Aorta (tissue), 5 donors: ENCODE results near the gene KANSL1L. TPM values are rescaled to one million over a fixed set of nuclear protein-coding genes. Genes with fewer than 3 reads are reported as not detected.

ENCODE experiments used
- ATAC-seq: fragments of 200-7000 bp; cut with Tn5 transposase; one replicate; pipeline ENCODE4 v1.9.1; 2022; ENCODE audit warnings: moderate library complexity; ENCODE audit not compliant: low FRiP score
- DNase-seq, 2 donors: peaks; one replicate each; pipeline ENCODE4 v3.0.0-alpha.2; 2020
- H3K27ac ChIP-seq, 2 donors: one replicate each; pipeline ENCODE4 v1.5.1; 2013; ENCODE audit warnings: low read length in 2 of 2, mild to moderate bottlenecking in 2 of 2, moderate library complexity in 2 of 2, control low read depth in 1 of 2, inconsistent platforms in 1 of 2, low read depth in 1 of 2
- H3K27me3 ChIP-seq, 2 donors: one replicate each; pipeline ENCODE4 v1.6.1; 2013; ENCODE audit warnings: control low read depth in 1 of 2, low read length in 1 of 2, mild to moderate bottlenecking in 1 of 2, moderate library complexity in 1 of 2; ENCODE audit not compliant: insufficient read depth in 2 of 2, control insufficient read depth in 1 of 2
- H3K36me3 ChIP-seq, 2 donors: one replicate each; pipeline ENCODE4 v1.6.1; 2013; ENCODE audit warnings: control low read depth in 1 of 2, low read length in 1 of 2, mild to moderate bottlenecking in 1 of 2; ENCODE audit not compliant: insufficient read depth in 2 of 2, control insufficient read depth in 1 of 2
- H3K4me1 ChIP-seq, 2 donors: one replicate each; pipeline ENCODE4 v1.6.1; 2013; ENCODE audit warnings: low read length in 2 of 2, control low read depth in 1 of 2, mild to moderate bottlenecking in 1 of 2, moderate library complexity in 1 of 2; ENCODE audit not compliant: insufficient read depth in 2 of 2, control insufficient read depth in 1 of 2
- H3K4me3 ChIP-seq, 2 donors: one replicate each; pipeline ENCODE4 v1.5.1; 2013; ENCODE audit warnings: low read length in 2 of 2, control low read depth in 1 of 2, mild to moderate bottlenecking in 1 of 2
- H3K9me3 ChIP-seq: one replicate; pipeline ENCODE4 v1.6.1; 2013; ENCODE audit warnings: mild to moderate bottlenecking, low read length; ENCODE audit not compliant: control insufficient read depth
- WGBS, 2 donors: extraction: QIAGEN DNeasy Blood & Tissue Kit; methylation state at CpG; one replicate each; pipeline ENCODE4 v1.1.7; 2013; 5-methylcytosine and 5-hydroxymethylcytosine counted together
- intact Hi-C, 2 donors: fragments of 100-400 bp; cut with DNase I; formaldehyde crosslinking; loops; one replicate each; pipeline versions ENCODE4 v1.14.2 to v1.15.0; 2022
- polyA plus RNA-seq, 2 donors: library from polyadenylated mRNA; stranded (reverse); fragments of 200-250 nt; gene quantifications; one replicate each; pipeline ENCODE4 v1.2.3, GENCODE V29; 2013
- total RNA-seq, 2 donors: library from RNA; stranded (reverse); fragmentation: NEBNext Ultra II Directional; extraction: Animal tissue kit (Norgen Biotek cat#: 25700); gene quantifications; one replicate each; pipeline ENCODE4 v1.2.1, GENCODE V29; 2021
- donor health status: healthy with polysubstance abuse.
- donor health status: Bipolar disorder and iron deficiency.
- donor health status: DM: no; HTN: no; CAD: no.
- donor health status: DM: no; HTN: no; CAD: no.
- donor health status: DM: yes; HTN: yes; CAD: no.

Gene KANSL1L
- total and polyA plus RNA-seq, 4 donors: 8.1 to 44.1 (median 29.4) TPM

GRCh38 chr2:210086292-210086691 lies 84.9 kb downstream of the KANSL1L start:
- Histone ChIP-seq H3K36me3 (peaks cover 0 to 6% of the 10 kb centered on the region in 2 donors), H3K4me3 (no peak overlapping the region), H3K27ac (no peak overlapping the region), H3K27me3 (no peaks in the 10 kb centered on the region), H3K4me1 (no peaks in the 10 kb centered on the region), H3K9me3 (no peaks in the 10 kb centered on the region)
- no peak for DNase-seq
- ATAC-seq: no peak
- intact Hi-C loops: no loop called here
- WGBS, 2 donors: 2 to 6% methylated on average over 1 of the region's 1 CpG

- DNase-seq (no peak), ATAC-seq (no peak)
- Histone ChIP-seq H3K36me3 (peaks cover 0 to 3% of the 10 kb centered on the region in 2 donors), H3K9me3 (no peaks in the 10 kb centered on the region), H3K27ac (no peak overlapping the region), H3K27me3 (no peaks in the 10 kb centered on the region), H3K4me1 (no peaks in the 10 kb centered on the region), H3K4me3 (no peak overlapping the region)
- intact Hi-C loops: loop anchor here in 1 of 2 donors (5.0 kb wide), 1 partner anchor 124 kb away; no protein-coding TSS in a partner anchor
- WGBS, 2 donors: 13 to 14% methylated on average over 2 of the region's 2 CpGs
Observed at GRCh38 chr2:210072922-210073509, 98.2 kb downstream of the KANSL1L start.

DNA sequence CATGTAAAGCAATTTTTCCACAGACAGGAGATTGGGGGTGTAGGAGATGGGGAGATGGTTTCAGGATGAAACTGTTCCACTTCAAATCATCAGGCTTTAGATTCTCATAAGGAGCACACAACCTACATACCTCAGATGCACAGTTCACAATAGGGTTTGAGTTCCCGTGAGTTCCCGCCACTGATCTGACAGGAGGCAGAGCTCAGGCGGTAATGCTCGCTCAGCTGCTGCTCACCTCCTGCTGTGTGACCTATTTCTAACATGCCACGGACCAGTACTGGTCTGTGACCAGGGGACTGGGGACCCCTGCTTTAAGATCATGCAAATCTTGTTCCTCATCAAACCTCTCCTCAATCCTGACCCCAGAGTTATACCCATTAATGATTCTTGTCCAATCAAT lies 98.7 kb downstream of the KANSL1L start:
- H3K4me1 ChIP-seq: no peaks in the 10 kb centered on the region
- no peaks in the 10 kb centered on the region for H3K9me3 ChIP-seq
- peaks cover 0 to 3% of the 10 kb centered on the region in 2 donors for H3K36me3 ChIP-seq
- intact Hi-C loops: loop anchor here in 1 of 2 donors (5.0 kb wide), 1 partner anchor 125 kb away; no protein-coding TSS in a partner anchor
- DNase-seq: no peak
- WGBS, 2 donors: 84 to 86% methylated on average over 5 of the region's 5 CpGs
- H3K27ac ChIP-seq: no peak overlapping the region
- no peak overlapping the region for H3K4me3 ChIP-seq
- no peak for ATAC-seq
- H3K27me3 ChIP-seq: no peaks in the 10 kb centered on the region

DNA sequence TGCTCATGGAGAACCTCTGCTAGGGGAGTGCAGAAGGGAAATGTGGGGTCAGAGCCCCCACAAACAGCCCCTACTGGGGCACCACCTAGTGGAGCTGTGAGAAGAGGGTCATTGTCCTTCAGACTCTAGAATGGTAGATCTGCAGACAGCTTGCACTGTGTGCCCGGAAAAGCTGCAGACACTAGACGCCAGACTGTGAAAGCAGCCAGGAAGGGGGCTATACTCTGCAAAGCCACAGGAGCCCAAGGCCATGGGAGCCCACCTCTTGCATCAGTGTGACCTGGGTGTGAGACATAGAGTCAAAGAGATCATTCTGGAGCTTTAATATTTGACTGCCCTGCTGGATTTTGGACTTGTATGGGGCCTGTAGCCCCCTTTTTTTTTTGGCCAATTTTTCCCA lies 107.9 kb downstream of the KANSL1L start:
- H3K4me1 ChIP-seq: no peaks in the 10 kb centered on the region
- intact Hi-C loops: no loop called here
- ATAC-seq: no peak
- 95 to 97% methylated on average over 2 of the region's 2 CpGs for WGBS, 2 donors
- no peak overlapping the region for H3K27ac ChIP-seq
- H3K4me3 ChIP-seq: no peak overlapping the region
- no peak for DNase-seq
- H3K36me3 ChIP-seq: peaks cover 0 to 2% of the 10 kb centered on the region in 2 donors
- no peaks in the 10 kb centered on the region for H3K9me3 ChIP-seq
- H3K27me3 ChIP-seq: no peaks in the 10 kb centered on the region

- intact Hi-C loops: no loop called here
- no peak overlapping the region for H3K4me3 ChIP-seq
- ATAC-seq: no peak
- 94 to 98% methylated on average over 3 of the region's 3 CpGs for WGBS, 2 donors
- no peaks in the 10 kb centered on the region for H3K27me3 ChIP-seq
- no peak for DNase-seq
- no peaks in the 10 kb centered on the region for H3K9me3 ChIP-seq
- no peaks in the 10 kb centered on the region for H3K4me1 ChIP-seq
- no peak overlapping the region for H3K27ac ChIP-seq
- H3K36me3 ChIP-seq: no peaks in the 10 kb centered on the region
Observed at GRCh38 chr2:210055825-210056224, 115.4 kb downstream of the KANSL1L start.

GRCh38 chr2:210054696-210055095 lies 116.5 kb downstream of the KANSL1L start:
- intact Hi-C loops: no loop called here
- WGBS, 2 donors: 96 to 100% methylated on average over 1 of the region's 1 CpG
- Histone ChIP-seq H3K4me3 (no peak overlapping the region), H3K27ac (no peak overlapping the region), H3K36me3 (no peaks in the 10 kb centered on the region), H3K9me3 (no peaks in the 10 kb centered on the region), H3K4me1 (no peaks in the 10 kb centered on the region), H3K27me3 (no peaks in the 10 kb centered on the region)
- DNase-seq (no peak), ATAC-seq (no peak)

DNA sequence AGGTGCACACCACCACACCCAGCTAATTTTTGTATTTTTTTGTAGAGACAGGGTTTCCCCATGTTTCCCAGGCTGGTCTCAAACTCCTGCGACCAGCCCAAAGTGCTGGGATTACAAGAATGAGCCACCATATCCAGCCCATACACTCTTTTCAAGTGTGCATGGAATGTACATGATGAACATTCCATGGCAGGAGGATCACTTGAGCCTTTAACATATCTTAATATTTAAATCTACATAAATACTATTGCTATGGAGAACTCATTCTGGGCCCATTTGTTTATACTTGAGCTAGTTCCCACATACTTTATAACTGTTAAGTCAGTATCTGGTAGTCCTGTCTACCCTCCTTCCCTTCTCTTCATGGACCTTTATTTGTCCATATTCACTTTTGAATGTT lies 120.3 kb downstream of the KANSL1L start:
- no peaks in the 10 kb centered on the region for H3K4me1 ChIP-seq
- H3K9me3 ChIP-seq: peaks cover 2% of the 10 kb centered on the region
- intact Hi-C loops: no loop called here
- H3K27ac ChIP-seq: no peak overlapping the region
- peaks cover 2 to 4% of the 10 kb centered on the region in 2 donors for H3K36me3 ChIP-seq
- H3K27me3 ChIP-seq: no peaks in the 10 kb centered on the region
- WGBS, 2 donors: 90 to 95% methylated on average over 1 of the region's 1 CpG
- no peak for ATAC-seq
- no peak overlapping the region for H3K4me3 ChIP-seq
- DNase-seq: no peak

GRCh38 chr2:210049831-210050230 lies 121.4 kb downstream of the KANSL1L start:
- 11 to 49% methylated on average over 1 of the region's 1 CpG for WGBS, 2 donors
- Histone ChIP-seq H3K4me1 (no peaks in the 10 kb centered on the region), H3K36me3 (peaks cover 2 to 4% of the 10 kb centered on the region in 2 donors), H3K9me3 (peaks cover 2% of the 10 kb centered on the region), H3K4me3 (no peak overlapping the region), H3K27me3 (no peaks in the 10 kb centered on the region), H3K27ac (no peak overlapping the region)
- intact Hi-C loops: no loop called here
- ATAC-seq (no peak), DNase-seq (no peak)

DNA sequence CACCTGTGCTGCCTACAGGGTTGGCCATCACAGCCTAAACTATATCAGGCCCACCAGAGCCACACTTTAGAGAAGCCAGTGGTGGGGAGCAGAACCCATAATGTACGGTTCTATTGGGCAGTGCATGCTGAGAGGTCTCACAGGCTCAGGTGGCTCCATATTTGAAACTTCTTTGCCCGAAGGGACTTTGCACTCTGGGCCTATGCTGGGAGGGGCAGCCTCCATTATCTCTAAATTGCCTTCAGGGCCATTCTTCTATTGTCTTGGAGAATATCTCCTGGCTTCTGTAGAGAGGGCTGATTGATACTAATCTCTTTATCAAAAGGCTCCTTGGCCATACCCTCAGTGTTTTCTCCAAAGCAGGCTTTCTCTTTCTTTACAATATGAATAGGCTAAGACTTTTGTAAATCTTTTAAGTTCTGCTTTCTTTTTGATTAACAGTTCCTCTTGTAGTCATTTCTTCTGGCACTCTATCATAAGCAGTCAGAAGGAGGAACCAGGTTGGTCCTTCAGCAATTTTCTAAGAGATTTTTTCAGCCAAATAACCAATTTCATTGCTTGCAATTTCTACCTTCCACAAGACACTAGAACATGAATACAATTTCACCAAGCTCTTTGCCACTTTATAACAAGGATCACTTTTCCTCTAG lies 124.2 kb downstream of the KANSL1L start:
- Histone ChIP-seq H3K4me1 (no peaks in the 10 kb centered on the region), H3K9me3 (peaks cover 2% of the 10 kb centered on the region), H3K4me3 (no peak overlapping the region), H3K27me3 (no peaks in the 10 kb centered on the region), H3K36me3 (peaks cover 2 to 4% of the 10 kb centered on the region in 2 donors), H3K27ac (no peak overlapping the region)
- intact Hi-C loops: no loop called here
- no peak for ATAC-seq
- DNase-seq: no peak
- WGBS, 2 donors: 88 to 98% methylated on average over 2 of the region's 2 CpGs
